ENCODE measurements around the gene ULK3.

DNA sequence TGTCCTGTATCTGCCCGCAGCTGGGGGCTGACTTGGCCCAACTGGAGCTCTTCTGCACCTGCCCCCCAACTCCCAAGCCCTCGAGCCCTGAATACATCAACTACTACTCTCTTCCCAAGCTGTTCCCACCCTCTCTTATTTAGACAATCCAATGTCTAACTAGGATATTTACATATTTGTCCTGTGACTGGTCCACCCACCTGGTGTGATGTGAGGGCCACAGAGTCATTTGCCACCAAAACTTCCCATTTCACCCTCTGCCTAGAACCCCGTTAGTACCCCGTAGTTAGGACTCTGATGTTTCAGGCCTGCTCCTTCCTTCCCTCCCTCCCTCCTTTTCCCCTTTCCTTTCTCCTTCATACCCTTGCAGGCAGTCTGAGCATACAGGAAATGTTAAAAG, 10.1 kb downstream of the ULK3 start:
- TF ChIP-seq, protein P1, sequence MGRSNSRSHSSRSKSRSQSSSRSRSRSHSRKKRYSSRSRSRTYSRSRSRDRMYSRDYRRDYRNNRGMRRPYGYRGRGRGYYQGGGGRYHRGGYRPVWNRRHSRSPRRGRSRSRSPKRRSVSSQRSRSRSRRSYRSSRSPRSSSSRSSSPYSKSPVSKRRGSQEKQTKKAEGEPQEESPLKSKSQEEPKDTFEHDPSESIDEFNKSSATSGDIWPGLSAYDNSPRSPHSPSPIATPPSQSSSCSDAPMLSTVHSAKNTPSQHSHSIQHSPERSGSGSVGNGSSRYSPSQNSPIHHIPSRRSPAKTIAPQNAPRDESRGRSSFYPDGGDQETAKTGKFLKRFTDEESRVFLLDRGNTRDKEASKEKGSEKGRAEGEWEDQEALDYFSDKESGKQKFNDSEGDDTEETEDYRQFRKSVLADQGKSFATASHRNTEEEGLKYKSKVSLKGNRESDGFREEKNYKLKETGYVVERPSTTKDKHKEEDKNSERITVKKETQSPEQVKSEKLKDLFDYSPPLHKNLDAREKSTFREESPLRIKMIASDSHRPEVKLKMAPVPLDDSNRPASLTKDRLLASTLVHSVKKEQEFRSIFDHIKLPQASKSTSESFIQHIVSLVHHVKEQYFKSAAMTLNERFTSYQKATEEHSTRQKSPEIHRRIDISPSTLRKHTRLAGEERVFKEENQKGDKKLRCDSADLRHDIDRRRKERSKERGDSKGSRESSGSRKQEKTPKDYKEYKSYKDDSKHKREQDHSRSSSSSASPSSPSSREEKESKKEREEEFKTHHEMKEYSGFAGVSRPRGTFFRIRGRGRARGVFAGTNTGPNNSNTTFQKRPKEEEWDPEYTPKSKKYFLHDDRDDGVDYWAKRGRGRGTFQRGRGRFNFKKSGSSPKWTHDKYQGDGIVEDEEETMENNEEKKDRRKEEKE (IDR thresholded peaks at IDR 0.05): no peak
- TF ChIP-seq MEF2A (IDR thresholded peaks at IDR 0.05; ENCODE audit: insufficient read depth, low read depth, low read length) (no peak), EGR1 (IDR thresholded peaks at IDR 0.05; ENCODE audit: borderline replicate concordance in 1 of 2, low read depth in 2 of 2, low read length in 2 of 2) (no peak), JUNB (IDR thresholded peaks at IDR 0.05) (no peak), CBFB (IDR thresholded peaks at IDR 0.05; ENCODE audit: low read depth) (no peak), ZNF24 (IDR thresholded peaks at IDR 0.05) (no peak), EP300 (IDR thresholded peaks at IDR 0.05; ENCODE audit: borderline replicate concordance in 1 of 2, control insufficient read depth in 1 of 2, low read depth in 2 of 2, low read length in 2 of 2) (no peak), ESRRA (IDR thresholded peaks at IDR 0.05; ENCODE audit: low read length) (no peak)
- TF ChIP-seq, protein P2, sequence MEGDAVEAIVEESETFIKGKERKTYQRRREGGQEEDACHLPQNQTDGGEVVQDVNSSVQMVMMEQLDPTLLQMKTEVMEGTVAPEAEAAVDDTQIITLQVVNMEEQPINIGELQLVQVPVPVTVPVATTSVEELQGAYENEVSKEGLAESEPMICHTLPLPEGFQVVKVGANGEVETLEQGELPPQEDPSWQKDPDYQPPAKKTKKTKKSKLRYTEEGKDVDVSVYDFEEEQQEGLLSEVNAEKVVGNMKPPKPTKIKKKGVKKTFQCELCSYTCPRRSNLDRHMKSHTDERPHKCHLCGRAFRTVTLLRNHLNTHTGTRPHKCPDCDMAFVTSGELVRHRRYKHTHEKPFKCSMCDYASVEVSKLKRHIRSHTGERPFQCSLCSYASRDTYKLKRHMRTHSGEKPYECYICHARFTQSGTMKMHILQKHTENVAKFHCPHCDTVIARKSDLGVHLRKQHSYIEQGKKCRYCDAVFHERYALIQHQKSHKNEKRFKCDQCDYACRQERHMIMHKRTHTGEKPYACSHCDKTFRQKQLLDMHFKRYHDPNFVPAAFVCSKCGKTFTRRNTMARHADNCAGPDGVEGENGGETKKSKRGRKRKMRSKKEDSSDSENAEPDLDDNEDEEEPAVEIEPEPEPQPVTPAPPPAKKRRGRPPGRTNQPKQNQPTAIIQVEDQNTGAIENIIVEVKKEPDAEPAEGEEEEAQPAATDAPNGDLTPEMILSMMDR (IDR thresholded peaks at IDR 0.05 in 2 of 3, conservative IDR thresholded peaks at IDR 0.05 in 1 of 3; ENCODE audit: control insufficient read depth in 2 of 3, extremely low read depth in 1 of 3, insufficient read depth in 1 of 3, low read depth in 3 of 3, low read length in 3 of 3): no peak
- TF ChIP-seq, protein P3, sequence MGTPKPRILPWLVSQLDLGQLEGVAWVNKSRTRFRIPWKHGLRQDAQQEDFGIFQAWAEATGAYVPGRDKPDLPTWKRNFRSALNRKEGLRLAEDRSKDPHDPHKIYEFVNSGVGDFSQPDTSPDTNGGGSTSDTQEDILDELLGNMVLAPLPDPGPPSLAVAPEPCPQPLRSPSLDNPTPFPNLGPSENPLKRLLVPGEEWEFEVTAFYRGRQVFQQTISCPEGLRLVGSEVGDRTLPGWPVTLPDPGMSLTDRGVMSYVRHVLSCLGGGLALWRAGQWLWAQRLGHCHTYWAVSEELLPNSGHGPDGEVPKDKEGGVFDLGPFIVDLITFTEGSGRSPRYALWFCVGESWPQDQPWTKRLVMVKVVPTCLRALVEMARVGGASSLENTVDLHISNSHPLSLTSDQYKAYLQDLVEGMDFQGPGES (IDR thresholded peaks at IDR 0.05): no peak
- TF ChIP-seq, protein P4, sequence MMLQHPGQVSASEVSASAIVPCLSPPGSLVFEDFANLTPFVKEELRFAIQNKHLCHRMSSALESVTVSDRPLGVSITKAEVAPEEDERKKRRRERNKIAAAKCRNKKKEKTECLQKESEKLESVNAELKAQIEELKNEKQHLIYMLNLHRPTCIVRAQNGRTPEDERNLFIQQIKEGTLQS (IDR thresholded peaks at IDR 0.05; ENCODE audit: borderline replicate concordance, extremely low read depth, low read depth, low read length): no peak
- TF ChIP-seq, protein P5, sequence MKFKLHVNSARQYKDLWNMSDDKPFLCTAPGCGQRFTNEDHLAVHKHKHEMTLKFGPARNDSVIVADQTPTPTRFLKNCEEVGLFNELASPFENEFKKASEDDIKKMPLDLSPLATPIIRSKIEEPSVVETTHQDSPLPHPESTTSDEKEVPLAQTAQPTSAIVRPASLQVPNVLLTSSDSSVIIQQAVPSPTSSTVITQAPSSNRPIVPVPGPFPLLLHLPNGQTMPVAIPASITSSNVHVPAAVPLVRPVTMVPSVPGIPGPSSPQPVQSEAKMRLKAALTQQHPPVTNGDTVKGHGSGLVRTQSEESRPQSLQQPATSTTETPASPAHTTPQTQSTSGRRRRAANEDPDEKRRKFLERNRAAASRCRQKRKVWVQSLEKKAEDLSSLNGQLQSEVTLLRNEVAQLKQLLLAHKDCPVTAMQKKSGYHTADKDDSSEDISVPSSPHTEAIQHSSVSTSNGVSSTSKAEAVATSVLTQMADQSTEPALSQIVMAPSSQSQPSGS (IDR thresholded peaks at IDR 0.05; ENCODE audit: low read length): no peak
- TF ChIP-seq, protein P6, sequence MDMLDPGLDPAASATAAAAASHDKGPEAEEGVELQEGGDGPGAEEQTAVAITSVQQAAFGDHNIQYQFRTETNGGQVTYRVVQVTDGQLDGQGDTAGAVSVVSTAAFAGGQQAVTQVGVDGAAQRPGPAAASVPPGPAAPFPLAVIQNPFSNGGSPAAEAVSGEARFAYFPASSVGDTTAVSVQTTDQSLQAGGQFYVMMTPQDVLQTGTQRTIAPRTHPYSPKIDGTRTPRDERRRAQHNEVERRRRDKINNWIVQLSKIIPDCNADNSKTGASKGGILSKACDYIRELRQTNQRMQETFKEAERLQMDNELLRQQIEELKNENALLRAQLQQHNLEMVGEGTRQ (IDR thresholded peaks at IDR 0.05; ENCODE audit: borderline replicate concordance, low read depth, low read length): no peak
- TF ChIP-seq, protein P7, sequence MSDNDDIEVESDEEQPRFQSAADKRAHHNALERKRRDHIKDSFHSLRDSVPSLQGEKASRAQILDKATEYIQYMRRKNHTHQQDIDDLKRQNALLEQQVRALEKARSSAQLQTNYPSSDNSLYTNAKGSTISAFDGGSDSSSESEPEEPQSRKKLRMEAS (IDR thresholded peaks at IDR 0.05; ENCODE audit: low read depth, low read length): no peak

Data from GM12878 (cell line).